B cell (primary cell): Measurements from ENCODE around the gene MORF4L1. TPM values are rescaled to one million over a fixed set of nuclear protein-coding genes. Genes with fewer than 3 reads are reported as not detected.

Experiments
- ATAC-seq: fragments of 200-7000 bp; cut with Tn5 transposase; one replicate; pipeline ENCODE4 v1.10.0; 2021; ENCODE audit warnings: low read depth, mild to moderate bottlenecking, moderate number of reproducible peaks, moderate library complexity
- CTCF ChIA-PET: fragments of 350-600 bp; sonication (Branson Sonifier 250); formaldehyde crosslinking; loops from one replicate; lab custom pipeline; 2021; ENCODE audit warnings: antibody characterized with exemption, inconsistent platforms; lab: Charles Lee
- POLR2A ChIA-PET: fragments of 350-600 bp; sonication (Branson Sonifier 250); formaldehyde crosslinking; loops from one replicate; lab custom pipeline; 2021; ENCODE audit warnings: antibody characterized with exemption; lab: Charles Lee
- DNase-seq: peaks from one replicate; pipeline ENCODE4 v3.0.0; 2013
- H2AFZ ChIP-seq: 2 replicates; pipeline ENCODE4 v1.6.1; 2012; ENCODE audit warnings: mild to moderate bottlenecking, low read depth, low read length; ENCODE audit not compliant: insufficient read depth, poor library complexity, severe bottlenecking
- H3K27ac ChIP-seq, 2 donors: 1 replicate in 1 of 2; 2 replicates in 1 of 2; pipeline ENCODE4 v1.5.1; 2012 to 2013; ENCODE audit warnings: low read length in 2 of 2, mild to moderate bottlenecking in 2 of 2, moderate library complexity in 1 of 2
- H3K27me3 ChIP-seq, 4 experiments: fragments of 200-600 bp in 1 of 4; sonication (generic) in 1 of 4; replicated peaks in 1 of 4; 1 replicate in 2 of 4; 2 replicates in 2 of 4; pipeline versions ENCODE4 v1.6.1 to v1.7.0; 2013 to 2016; ENCODE audit warnings: low read length in 3 of 4, mild to moderate bottlenecking in 2 of 4, mixed read lengths in 1 of 4, moderate library complexity in 1 of 4; ENCODE audit not compliant: insufficient read depth in 4 of 4, control insufficient read depth in 3 of 4; ENCODE audit errors: control extremely low read depth in 1 of 4
- H3K36me3 ChIP-seq, 2 experiments: replicated peaks in 1 of 2; 1 replicate in 1 of 2; 2 replicates in 1 of 2; pipeline versions ENCODE4 v1.6.1 to v1.7.1; 2013; ENCODE audit warnings: low read length in 1 of 2; ENCODE audit not compliant: insufficient read depth in 2 of 2, control insufficient read depth in 1 of 2; ENCODE audit errors: control extremely low read depth in 1 of 2, extremely low read depth in 1 of 2
- H3K4me1 ChIP-seq, 2 donors: fragments of 200-600 bp in 1 of 2; sonication (generic) in 1 of 2; 1 replicate in 1 of 2; 2 replicates in 1 of 2; pipeline versions ENCODE4 v1.5.1 to v1.6.1; 2013 to 2017; ENCODE audit warnings: low read length in 2 of 2; ENCODE audit not compliant: control insufficient read depth in 2 of 2, insufficient read depth in 2 of 2
- H3K4me2 ChIP-seq: replicated peaks from 2 replicates; pipeline ENCODE3; 2012; ENCODE audit warnings: mild to moderate bottlenecking, low read depth, low read length; ENCODE audit not compliant: poor library complexity, severe bottlenecking
- H3K4me3 ChIP-seq, 5 experiments: fragments of 200-600 bp in 1 of 5; sonication (generic) in 1 of 5; 1 replicate in 3 of 5; 2 replicates in 2 of 5; pipeline versions ENCODE4 v1.5.1 to v1.7.0; 2011 to 2016; ENCODE audit warnings: low read length in 4 of 5, mild to moderate bottlenecking in 4 of 5, low read depth in 2 of 5, control low read depth in 1 of 5, moderate library complexity in 1 of 5; ENCODE audit not compliant: insufficient read depth in 1 of 5; ENCODE audit errors: control extremely low read depth in 1 of 5, extremely low read depth in 1 of 5
- H3K79me2 ChIP-seq: fragments of 200-600 bp; sonication (generic); one replicate; pipeline ENCODE4 v1.6.0; 2016; ENCODE audit warnings: low read length; ENCODE audit not compliant: control insufficient read depth, insufficient read depth
- H3K9ac ChIP-seq: fragments of 200-600 bp; sonication (generic); 2 replicates; pipeline ENCODE4 v1.6.1; 2017; ENCODE audit warnings: mild to moderate bottlenecking, low read length, moderate library complexity
- H3K9me3 ChIP-seq, 3 donors: one replicate each; pipeline versions ENCODE4 v1.6.1 to v1.7.1; 2013; ENCODE audit warnings: low read length in 2 of 3; ENCODE audit not compliant: control insufficient read depth in 2 of 3, insufficient read depth in 1 of 3; ENCODE audit errors: control extremely low read depth in 1 of 3
- H4K20me1 ChIP-seq: 2 replicates; pipeline ENCODE4 v1.6.0; 2012; ENCODE audit warnings: mild to moderate bottlenecking, low read length; ENCODE audit not compliant: insufficient read depth, control insufficient read depth, poor library complexity, severe bottlenecking
- H3K27ac Mint-ChIP-seq: one replicate; pipeline ENCODE4 v1.8.0; 2021; ENCODE audit warnings: mixed read lengths
- H3K27me3 Mint-ChIP-seq: one replicate; pipeline ENCODE4 v1.8.0; 2021; ENCODE audit warnings: mixed read lengths
- H3K4me1 Mint-ChIP-seq: one replicate; pipeline ENCODE4 v1.8.0; 2021; ENCODE audit warnings: mixed read lengths
- H3K4me3 Mint-ChIP-seq: one replicate; pipeline ENCODE4 v1.8.0; 2021; ENCODE audit warnings: mixed read lengths
- H3K9me3 Mint-ChIP-seq: one replicate; pipeline ENCODE4 v1.8.0; 2022; ENCODE audit warnings: mixed read lengths; ENCODE audit not compliant: insufficient read depth
- CTCF ChIP-seq: fragments of 200-600 bp; IDR thresholded peaks from one replicate; pipeline ENCODE4 v1.8.0; 2022; ENCODE audit warnings: antibody characterized with exemption, mild to moderate bottlenecking
- EZH2 ChIP-seq: IDR thresholded peaks from 2 replicates; pipeline ENCODE4 v1.6.1; 2012; ENCODE audit warnings: borderline replicate concordance, low read depth, mild to moderate bottlenecking, moderate library complexity, low read length; ENCODE audit not compliant: insufficient read depth, poor library complexity, severe bottlenecking
- WGBS: methylation state at CpG from one replicate; pipeline ENCODE4 v1.1.5; 2013; ENCODE audit warnings: missing lambda C conversion rate; ENCODE audit not compliant: insufficient coverage; 5-methylcytosine and 5-hydroxymethylcytosine counted together
- intact Hi-C: fragments of 100-400 bp; cut with micrococcal nuclease; formaldehyde crosslinking; loops from one replicate; pipeline ENCODE4 v1.10.0; 2022
- polyA plus RNA-seq: library from polyadenylated mRNA; depleted of rRNA; stranded (reverse); fragments of >200 nt; gene quantifications from 2 replicates; pipeline ENCODE4 v1.2.3, GENCODE V29; 2012
- total RNA-seq, 2 donors: library from RNA; stranded (reverse); fragments of 120-200 nt in 1 of 2; gene quantifications; 1 replicate in 1 of 2; 2 replicates in 1 of 2; pipeline versions ENCODE4 v1.2.3 to v1.2.4, GENCODE V29; 2013 to 2022

Gene MORF4L1
- total and polyA plus RNA-seq, 2 donors (not counting 1 experiment from before 2014, with no cell fraction given): 79.0 to 242 TPM

- Histone ChIP-seq H3K4me1 (no peaks in the 10 kb centered on the region), H3K9ac (no peak overlapping the region), H3K79me2 (no peaks in the 10 kb centered on the region), H3K27ac (no peak overlapping the region), H3K4me3 (no peak overlapping the region), H4K20me1 (peaks cover 11% of the 10 kb centered on the region), H2AFZ (no peak overlapping the region), H3K27me3 (no peaks in the 10 kb centered on the region), H3K9me3 (no peaks in the 10 kb centered on the region), H3K4me2 (no peak overlapping the region), H3K36me3 (peaks cover 9 to 68% of the 10 kb centered on the region in 2 experiments)
- DNase-seq (no peak), ATAC-seq (no peak)
- POLR2A ChIA-PET: interaction anchor here (0.7 to 1.3 kb wide), 2 partner anchors 14 to 23 kb away, joined by 3 to 8 read pairs; partner anchors contain the start of gene CTSH
- CTCF ChIA-PET: interaction anchor here (0.6 to 5.0 kb wide), 4 partner anchors 12 to 1107 kb away, joined by 3 to 25 read pairs (median 13); no protein-coding TSS in a partner anchor
- no peaks in the 10 kb centered on the region for H3K27me3 Mint-ChIP-seq
- TF ChIP-seq EZH2 (no peak), CTCF (no peak)
- peaks cover 6% of the 10 kb centered on the region for H3K4me1 Mint-ChIP-seq
- intact Hi-C loops: loop anchor here (5.0 kb wide), 1 partner anchor 55 kb away; no protein-coding TSS in a partner anchor
- 94% methylated on average over 14 of the region's 14 CpGs for WGBS
- no peaks in the 10 kb centered on the region for H3K9me3 Mint-ChIP-seq
- H3K27ac Mint-ChIP-seq: peak overlapping the region; percentile 69
- H3K4me3 Mint-ChIP-seq: no peak overlapping the region
Observed at GRCh38 chr15:78921940-78922339, 49.2 kb downstream of the MORF4L1 start.

GRCh38 chr15:78922527-78922926 is 49.8 kb downstream of the MORF4L1 start:
- ChIA-PET CTCF (interaction anchor here (0.6 to 5.0 kb wide), 5 partner anchors 13 to 1106 kb away, joined by 3 to 25 read pairs (median 5); no protein-coding TSS in a partner anchor), POLR2A (interaction anchor here (1.3 kb wide), 1 partner anchor 13 kb away, joined by 8 read pairs; no protein-coding TSS in a partner anchor)
- peaks cover 9 to 74% of the 10 kb centered on the region in 2 experiments for H3K36me3 ChIP-seq
- no peak overlapping the region for H3K27ac ChIP-seq
- Mint-ChIP-seq H3K4me3 (no peak overlapping the region), H3K27ac (peak overlapping the region; percentile 50), H3K9me3 (no peaks in the 10 kb centered on the region), H3K4me1 (peaks cover 6% of the 10 kb centered on the region), H3K27me3 (no peaks in the 10 kb centered on the region)
- H4K20me1 ChIP-seq: peaks cover 14% of the 10 kb centered on the region
- no peak overlapping the region for H2AFZ ChIP-seq
- H3K27me3 ChIP-seq: no peaks in the 10 kb centered on the region
- no peak for ATAC-seq
- H3K4me2 ChIP-seq: no peak overlapping the region
- H3K4me1 ChIP-seq: no peaks in the 10 kb centered on the region
- H3K4me3 ChIP-seq: no peak overlapping the region
- intact Hi-C loops: loop anchor here (5.0 kb wide), 1 partner anchor 55 kb away; no protein-coding TSS in a partner anchor
- H3K79me2 ChIP-seq: peaks cover 2% of the 10 kb centered on the region
- TF ChIP-seq CTCF (no peak), EZH2 (no peak)
- H3K9me3 ChIP-seq: no peaks in the 10 kb centered on the region
- no peak overlapping the region for H3K9ac ChIP-seq
- DNase-seq: no peak
- WGBS: 93% methylated on average over 6 of the region's 7 CpGs
